ENCODE results near the gene ZBTB17. TPM values are rescaled to one million over a fixed set of nuclear protein-coding genes. Genes with fewer than 3 reads are reported as not detected.
A peak's percentile ranks its signal among the peaks of the same experiment; 100 is the strongest.

The ZBTB17 gene
- total and polyA plus RNA-seq, 9 of the 15 experiments (the other 6 are each of a cell fraction or from before 2014, with no cell fraction given), result 1.1 to 53.4 (median 29.6) TPM

DNA sequence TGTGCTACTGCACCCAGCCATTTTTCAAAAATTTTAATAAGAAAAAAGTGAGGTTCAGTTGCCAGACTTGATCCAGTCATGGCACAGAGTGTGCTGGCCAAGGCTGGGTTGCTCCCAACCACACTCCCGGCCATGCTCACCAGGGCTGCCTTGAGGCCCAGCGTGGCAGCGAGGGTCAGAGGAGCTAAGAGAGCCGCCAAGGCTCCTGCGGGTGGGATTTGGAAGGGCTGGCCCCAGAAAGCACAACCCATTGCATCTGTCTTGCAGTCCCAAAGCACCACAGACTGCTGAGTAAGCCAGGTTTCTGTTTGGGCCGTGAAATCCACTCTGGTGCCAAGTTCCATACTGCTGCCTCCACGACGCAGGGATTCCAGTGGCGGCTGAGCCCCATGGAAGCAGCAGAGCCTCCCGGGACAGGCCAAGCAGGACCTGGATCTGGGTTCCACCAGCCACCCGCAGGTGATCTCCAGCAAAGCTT lies 22.6 kb downstream of the ZBTB17 start (continued):
- TF ChIP-seq ZHX1 (conservative IDR thresholded peaks at IDR 0.05; ENCODE audit: low read length) (no peak), KLF16 (IDR thresholded peaks at IDR 0.05) (no peak), ETV5 (CRISPR knock-in tag; IDR thresholded peaks at IDR 0.05; ENCODE audit: low read depth) (no peak), TBL1XR1 (IDR thresholded peaks at IDR 0.05; ENCODE audit: low read length in 2 of 2) (no peak), MYC (IDR thresholded peaks at IDR 0.05; ENCODE audit: low read depth, low read length) (no peak), MYC (CRISPR knock-in tag; IDR thresholded peaks at IDR 0.05; ENCODE audit: borderline replicate concordance, low read depth) (0 out of 2 replicates have a peak, but pooled peaks have one; percentile 48), WHSC1 (IDR thresholded peaks at IDR 0.05; ENCODE audit: low read length) (peak; percentile 49), GTF2E2 (tag; IDR thresholded peaks at IDR 0.05) (0 out of 2 replicates have a peak, but pooled peaks have one; percentile 14), PTTG1 (tag; IDR thresholded peaks at IDR 0.05; ENCODE audit: low read depth) (no peak), MAX (CRISPR knock-in tag; IDR thresholded peaks at IDR 0.05) (0 out of 2 replicates have a peak, but pooled peaks have one; percentile 34), ZNF282 (CRISPR knock-in tag; IDR thresholded peaks at IDR 0.05) (no peak), EHMT2 (IDR thresholded peaks at IDR 0.05) (no peak), ZNF449 (CRISPR knock-in tag; IDR thresholded peaks at IDR 0.05) (no peak), E2F8 (IDR thresholded peaks at IDR 0.05; ENCODE audit: low read depth, partially characterized antibody) (no peak), NKRF (IDR thresholded peaks at IDR 0.05; ENCODE audit: borderline replicate concordance) (no peak), PRPF4 (IDR thresholded peaks at IDR 0.05; ENCODE audit: insufficient read depth, low read depth, low read length, poor library complexity, severe bottlenecking) (no peak), CHD2 (IDR thresholded peaks at IDR 0.05; ENCODE audit: low read depth, low read length) (no peak)
- TF ChIP-seq, protein P1, sequence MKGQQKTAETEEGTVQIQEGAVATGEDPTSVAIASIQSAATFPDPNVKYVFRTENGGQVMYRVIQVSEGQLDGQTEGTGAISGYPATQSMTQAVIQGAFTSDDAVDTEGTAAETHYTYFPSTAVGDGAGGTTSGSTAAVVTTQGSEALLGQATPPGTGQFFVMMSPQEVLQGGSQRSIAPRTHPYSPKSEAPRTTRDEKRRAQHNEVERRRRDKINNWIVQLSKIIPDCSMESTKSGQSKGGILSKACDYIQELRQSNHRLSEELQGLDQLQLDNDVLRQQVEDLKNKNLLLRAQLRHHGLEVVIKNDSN (CRISPR knock-in tag; IDR thresholded peaks at IDR 0.05), result peak; percentile 41; the same call in 1 of the 2 replicates

Data from K562 (cell line).